Endothelial cell (in vitro differentiated cells): ENCODE measurements around the gene HDLBP. TPM values are rescaled to one million over a fixed set of nuclear protein-coding genes. Genes with fewer than 3 reads are reported as not detected.

Experiments used
- DNase-seq: peaks from one replicate; pipeline ENCODE4 v3.0.0; 2021; ENCODE audit warnings: low spot score
- H3K27ac Mint-ChIP-seq: one replicate; pipeline ENCODE4 v1.8.0; 2021; ENCODE audit warnings: mixed read lengths, inconsistent platforms; ENCODE audit not compliant: unreplicated experiment
- H3K27me3 Mint-ChIP-seq: one replicate; pipeline ENCODE4 v1.8.0; 2021; ENCODE audit warnings: mild to moderate bottlenecking, moderate library complexity, mixed read lengths, inconsistent platforms; ENCODE audit not compliant: unreplicated experiment
- H3K36me3 Mint-ChIP-seq: one replicate; pipeline ENCODE4 v1.8.0; 2021; ENCODE audit warnings: mild to moderate bottlenecking, low read depth, mixed read lengths, inconsistent platforms; ENCODE audit not compliant: unreplicated experiment
- H3K4me1 Mint-ChIP-seq: one replicate; pipeline ENCODE4 v1.8.0; 2021; ENCODE audit warnings: mild to moderate bottlenecking, mixed read lengths, inconsistent platforms; ENCODE audit not compliant: unreplicated experiment
- H3K4me3 Mint-ChIP-seq: one replicate; pipeline ENCODE4 v1.8.0; 2021; ENCODE audit warnings: mild to moderate bottlenecking, mixed read lengths, inconsistent platforms; ENCODE audit not compliant: unreplicated experiment
- H3K9me3 Mint-ChIP-seq: one replicate; pipeline ENCODE4 v1.8.0; 2021; ENCODE audit warnings: mixed read lengths, inconsistent platforms; ENCODE audit not compliant: unreplicated experiment
- total RNA-seq: library from RNA; stranded (reverse); fragmentation: NEBNext Ultra II Directional; extraction: Animal tissue kit (Norgen Biotek cat#: 25700); gene quantifications from one replicate; pipeline ENCODE4 v1.2.1, GENCODE V29; 2021; ENCODE audit not compliant: unreplicated experiment
- TF ChIP-seq, protein P1 (sequence below): fragments of 200-600 bp; sonication (generic); IDR thresholded peaks from one replicate; pipeline ENCODE4 v1.5.0; 2021; ENCODE audit warnings: antibody characterized with exemption; ENCODE audit not compliant: unreplicated experiment

HDLBP gene
- total RNA-seq, 1 donor from 2014 or later: 364 TPM

DNA sequence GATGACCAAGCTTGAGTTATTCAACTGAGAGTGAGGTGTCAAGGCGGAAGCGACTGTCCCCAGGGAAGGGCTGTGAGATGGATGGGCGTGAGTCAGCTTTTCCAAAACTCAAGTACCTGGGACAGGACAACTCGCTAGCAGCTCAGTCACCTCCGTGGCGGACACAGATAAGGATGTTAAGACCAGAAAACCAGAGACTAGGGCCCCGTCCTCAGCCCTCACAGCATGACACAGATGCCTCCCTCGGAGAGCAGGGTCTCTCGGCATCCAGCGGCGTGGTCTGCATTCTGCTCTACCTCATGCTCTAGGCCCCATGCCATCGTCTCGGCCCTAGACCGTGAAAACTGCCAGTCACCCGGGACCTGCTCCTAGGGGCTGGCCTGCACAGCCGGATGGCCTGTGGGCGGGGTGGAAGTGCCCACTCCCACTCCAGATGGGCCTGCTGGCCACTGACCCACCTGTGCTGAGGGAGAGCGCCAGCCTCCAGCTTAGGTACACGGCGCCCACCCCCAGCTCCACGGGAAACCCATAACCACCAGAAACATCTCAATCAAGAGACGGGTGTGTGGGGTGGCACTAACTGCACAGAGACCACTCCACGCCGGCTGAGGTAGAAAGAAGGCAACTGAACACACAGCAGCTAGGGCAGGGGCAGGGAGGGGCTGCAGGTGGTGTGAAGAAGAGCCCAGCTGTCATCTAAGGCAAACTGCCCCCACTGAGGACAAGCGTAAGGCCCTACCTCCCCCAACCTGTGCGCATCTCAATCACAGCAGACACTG, 87.2 kb downstream of the HDLBP start:
- H3K27me3 Mint-ChIP-seq: peaks cover 28% of the 10 kb centered on the region
- H3K4me3 Mint-ChIP-seq: no peak overlapping the region
- H3K27ac Mint-ChIP-seq: peak overlapping the region; percentile 6
- peaks cover 47% of the 10 kb centered on the region for H3K36me3 Mint-ChIP-seq
- H3K4me1 Mint-ChIP-seq: peaks cover 41% of the 10 kb centered on the region
- no peaks in the 10 kb centered on the region for H3K9me3 Mint-ChIP-seq
- TF ChIP-seq, protein P1, sequence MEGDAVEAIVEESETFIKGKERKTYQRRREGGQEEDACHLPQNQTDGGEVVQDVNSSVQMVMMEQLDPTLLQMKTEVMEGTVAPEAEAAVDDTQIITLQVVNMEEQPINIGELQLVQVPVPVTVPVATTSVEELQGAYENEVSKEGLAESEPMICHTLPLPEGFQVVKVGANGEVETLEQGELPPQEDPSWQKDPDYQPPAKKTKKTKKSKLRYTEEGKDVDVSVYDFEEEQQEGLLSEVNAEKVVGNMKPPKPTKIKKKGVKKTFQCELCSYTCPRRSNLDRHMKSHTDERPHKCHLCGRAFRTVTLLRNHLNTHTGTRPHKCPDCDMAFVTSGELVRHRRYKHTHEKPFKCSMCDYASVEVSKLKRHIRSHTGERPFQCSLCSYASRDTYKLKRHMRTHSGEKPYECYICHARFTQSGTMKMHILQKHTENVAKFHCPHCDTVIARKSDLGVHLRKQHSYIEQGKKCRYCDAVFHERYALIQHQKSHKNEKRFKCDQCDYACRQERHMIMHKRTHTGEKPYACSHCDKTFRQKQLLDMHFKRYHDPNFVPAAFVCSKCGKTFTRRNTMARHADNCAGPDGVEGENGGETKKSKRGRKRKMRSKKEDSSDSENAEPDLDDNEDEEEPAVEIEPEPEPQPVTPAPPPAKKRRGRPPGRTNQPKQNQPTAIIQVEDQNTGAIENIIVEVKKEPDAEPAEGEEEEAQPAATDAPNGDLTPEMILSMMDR: no peak
- no peak for DNase-seq

DNA sequence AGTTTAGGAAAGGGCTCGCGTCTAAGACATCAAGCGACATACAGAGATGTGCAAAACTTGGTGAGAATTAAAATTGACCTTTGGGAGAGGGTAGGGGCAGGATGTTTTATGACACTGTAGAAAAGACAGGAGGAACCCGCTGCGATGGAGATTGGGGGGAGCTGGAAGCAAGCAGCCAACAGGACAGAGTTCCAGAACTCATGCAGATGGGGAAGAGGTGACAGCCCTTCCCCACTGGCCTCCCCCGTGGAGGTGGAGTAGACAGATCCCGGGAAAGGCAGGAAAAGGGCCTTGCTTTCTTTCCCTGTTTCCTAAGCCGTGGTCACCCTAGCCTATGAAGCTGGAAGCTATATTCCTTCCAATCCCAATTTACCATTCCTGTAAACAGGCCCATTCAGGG, 87.9 kb downstream of the HDLBP start:
- H3K27ac Mint-ChIP-seq: peak overlapping the region; percentile 55
- TF ChIP-seq, protein P1: no peak
- peaks cover 44% of the 10 kb centered on the region for H3K36me3 Mint-ChIP-seq
- H3K9me3 Mint-ChIP-seq: no peaks in the 10 kb centered on the region
- no peak for DNase-seq
- H3K4me3 Mint-ChIP-seq: no peak overlapping the region
- H3K4me1 Mint-ChIP-seq: peaks cover 41% of the 10 kb centered on the region
- H3K27me3 Mint-ChIP-seq: peaks cover 24% of the 10 kb centered on the region

DNA sequence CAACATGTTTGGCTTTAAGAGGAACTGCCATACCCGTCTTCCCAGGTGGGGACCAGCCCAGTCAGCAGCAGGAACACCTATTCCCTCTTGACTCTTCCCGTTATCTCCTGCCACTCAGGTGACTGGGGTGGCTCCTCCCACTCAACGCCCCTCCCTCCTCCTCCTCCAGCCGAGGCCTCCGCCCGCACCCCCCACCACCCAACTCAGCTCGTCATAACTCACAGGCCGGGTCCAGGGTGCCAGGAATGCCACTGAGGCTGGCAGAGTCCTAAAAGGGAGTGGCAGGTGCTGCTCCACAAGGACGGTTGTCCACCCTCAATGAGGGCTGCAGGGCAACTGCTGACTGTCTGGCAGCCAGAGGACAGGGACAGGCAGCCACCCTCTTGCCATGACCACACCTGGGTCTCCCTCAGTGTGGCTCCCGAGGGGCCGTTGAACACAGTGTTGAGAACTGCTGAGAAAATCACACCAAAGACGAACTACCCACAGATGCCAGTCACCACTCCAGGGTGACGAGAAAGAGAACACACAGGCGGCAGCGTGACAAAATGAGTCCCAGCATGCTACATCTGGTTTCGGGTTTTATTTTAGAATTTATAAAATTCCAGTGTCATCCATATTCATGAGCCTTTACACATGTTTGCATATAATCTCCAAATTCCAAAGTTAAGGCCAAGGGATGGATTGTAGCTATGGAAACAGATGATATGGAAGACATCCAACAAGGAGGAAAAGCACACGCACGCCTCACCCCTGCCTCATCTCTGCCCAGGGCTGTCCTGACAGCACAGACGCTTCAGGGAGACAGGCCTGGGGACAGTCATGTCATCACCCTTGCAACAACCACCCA, 88.5 kb downstream of the HDLBP start:
- Mint-ChIP-seq H3K9me3 (no peaks in the 10 kb centered on the region), H3K4me1 (peaks cover 44% of the 10 kb centered on the region), H3K36me3 (peaks cover 43% of the 10 kb centered on the region), H3K27ac (peak overlapping the region; percentile 55), H3K27me3 (peaks cover 20% of the 10 kb centered on the region), H3K4me3 (no peak overlapping the region)
- no peak for DNase-seq
- TF ChIP-seq, protein P1: no peak

DNA sequence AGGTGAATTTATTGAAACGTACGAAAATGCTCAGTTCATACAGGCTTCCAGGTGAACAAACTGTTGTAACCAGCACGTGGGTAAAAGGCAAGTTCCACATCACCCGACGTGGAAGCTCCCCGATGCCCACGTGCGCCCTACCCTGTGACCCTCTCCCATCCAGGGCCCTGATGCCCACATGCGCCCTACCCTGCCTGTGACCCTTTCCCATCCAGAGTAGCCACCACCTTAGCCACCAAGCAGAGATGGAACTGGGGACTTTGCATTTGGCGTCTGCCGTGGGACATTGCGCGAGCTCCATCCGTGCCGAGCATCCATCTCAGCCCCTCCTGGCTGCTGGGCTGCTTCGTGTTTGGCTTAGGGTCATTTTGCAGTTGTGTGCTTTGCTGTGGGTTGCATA, 89.5 kb downstream of the HDLBP start:
- no peak overlapping the region for H3K27ac Mint-ChIP-seq
- no peak for DNase-seq
- H3K27me3 Mint-ChIP-seq: peaks cover 15% of the 10 kb centered on the region
- H3K4me1 Mint-ChIP-seq: peaks cover 36% of the 10 kb centered on the region
- peaks cover 34% of the 10 kb centered on the region for H3K36me3 Mint-ChIP-seq
- TF ChIP-seq, protein P1: no peak
- H3K4me3 Mint-ChIP-seq: no peak overlapping the region
- H3K9me3 Mint-ChIP-seq: no peaks in the 10 kb centered on the region
